Measurements from ENCODE around the gene LMF2.
A peak's percentile ranks its signal among the peaks of the same experiment; 100 is the strongest.

The LMF2 gene

DNA sequence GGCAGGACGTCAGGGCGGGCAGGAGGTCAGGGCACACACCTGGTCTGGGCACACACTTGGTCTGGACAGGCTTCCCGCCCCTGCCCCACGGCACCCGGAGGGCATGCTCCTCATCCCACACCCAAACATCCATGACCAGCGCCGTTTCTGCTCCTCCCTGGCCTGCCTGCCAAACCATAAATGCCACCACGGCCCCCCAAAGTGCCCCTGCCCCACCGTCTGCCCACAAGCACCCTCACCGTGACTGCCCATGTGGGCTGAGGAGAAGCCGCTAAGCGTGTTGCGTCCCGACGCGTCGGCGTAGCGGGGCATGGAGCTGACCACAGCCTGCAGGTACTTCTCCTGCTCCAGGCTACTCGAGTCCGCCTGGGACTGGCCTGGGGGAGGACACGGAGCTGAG is 48.5 kb downstream of the LMF2 start:
- Histone ChIP-seq H3K4me2 (ENCODE audit: low read depth, low read length, poor library complexity, severe bottlenecking) (no peak overlapping the region), H3K9me3 (ENCODE audit: insufficient read depth, low read length) (no peaks in the 10 kb centered on the region), H3K27ac (ENCODE audit: low read depth, low read length) (no peak overlapping the region), H4K20me1 (ENCODE audit: low read depth, low read length) (no peaks in the 10 kb centered on the region), H3K9me2 (replicated peaks; ENCODE audit: insufficient read depth, low read length) (no peaks in the 10 kb centered on the region), H3K36me3 (ENCODE audit: low read length) (peaks cover 4% of the 10 kb centered on the region; the same call in 1 of the 2 replicates), H3F3A (ENCODE audit: insufficient read depth) (no peaks in the 10 kb centered on the region), H3K27me3 (ENCODE audit: low read length) (no peaks in the 10 kb centered on the region), H3K4me3 (ENCODE audit: insufficient read depth, low read length, poor library complexity, severe bottlenecking) (no peak overlapping the region), H3K79me2 (ENCODE audit: insufficient read depth, low read length) (no peaks in the 10 kb centered on the region), H2AFZ (ENCODE audit: low read depth, low read length, severe bottlenecking) (no peak overlapping the region), H3K9ac (ENCODE audit: low read length) (no peak overlapping the region)
- TF ChIP-seq EZH2phosphoT487 (conservative IDR thresholded peaks at IDR 0.05; ENCODE audit: low read length) (no peak), CTCF (IDR thresholded peaks at IDR 0.05; ENCODE audit: insufficient read depth, low read length, poor library complexity, severe bottlenecking) (no peak)

- H3K36me3 ChIP-seq (ENCODE audit: low read length) = peaks cover 12% of the 10 kb centered on the region
- H3K79me2 ChIP-seq (ENCODE audit: insufficient read depth, low read length) = no peaks in the 10 kb centered on the region
- no peak overlapping the region for H2AFZ ChIP-seq (ENCODE audit: low read depth, low read length, severe bottlenecking)
Measured at GRCh38 chr22:50456466-50457234, 50.9 kb downstream of the LMF2 start.

GRCh38 chr22:50456026-50456425 is 51.5 kb downstream of the LMF2 start:
- H3K9ac ChIP-seq (ENCODE audit: low read length) = no peak overlapping the region
- H3K27me3 ChIP-seq (ENCODE audit: low read length) = no peaks in the 10 kb centered on the region
- H3K4me3 ChIP-seq (ENCODE audit: insufficient read depth, low read length, poor library complexity, severe bottlenecking) = no peak overlapping the region
- no peak overlapping the region for H3K4me2 ChIP-seq (ENCODE audit: low read depth, low read length, poor library complexity, severe bottlenecking)
- H3K27ac ChIP-seq (ENCODE audit: low read depth, low read length) = no peak overlapping the region
- peaks cover 11% of the 10 kb centered on the region; the same call in 1 of the 2 replicates for H3F3A ChIP-seq (ENCODE audit: insufficient read depth)
- H3K36me3 ChIP-seq (ENCODE audit: low read length) = peaks cover 12% of the 10 kb centered on the region
- H4K20me1 ChIP-seq (ENCODE audit: low read depth, low read length) = no peaks in the 10 kb centered on the region
- no peak overlapping the region for H2AFZ ChIP-seq (ENCODE audit: low read depth, low read length, severe bottlenecking)
- H3K79me2 ChIP-seq (ENCODE audit: insufficient read depth, low read length) = no peaks in the 10 kb centered on the region
- no peak for TF ChIP-seq CTCF (IDR thresholded peaks at IDR 0.05; ENCODE audit: insufficient read depth, low read length, poor library complexity, severe bottlenecking)
- TF ChIP-seq EZH2phosphoT487 (conservative IDR thresholded peaks at IDR 0.05; ENCODE audit: low read length) = no peak
- no peaks in the 10 kb centered on the region for H3K9me3 ChIP-seq (ENCODE audit: insufficient read depth, low read length)
- H3K9me2 ChIP-seq (replicated peaks; ENCODE audit: insufficient read depth, low read length) = no peaks in the 10 kb centered on the region

More at GRCh38 chr22:50456466-50457234, 50.9 kb downstream of the LMF2 start:
- Histone ChIP-seq H3K9ac (ENCODE audit: low read length) (no peak overlapping the region), H4K20me1 (ENCODE audit: low read depth, low read length) (no peaks in the 10 kb centered on the region), H3K9me2 (replicated peaks; ENCODE audit: insufficient read depth, low read length) (no peaks in the 10 kb centered on the region), H3F3A (ENCODE audit: insufficient read depth) (peaks cover 5% of the 10 kb centered on the region; the same call in 1 of the 2 replicates), H3K4me2 (ENCODE audit: low read depth, low read length, poor library complexity, severe bottlenecking) (no peak overlapping the region), H3K27ac (ENCODE audit: low read depth, low read length) (no peak overlapping the region), H3K4me3 (ENCODE audit: insufficient read depth, low read length, poor library complexity, severe bottlenecking) (no peak overlapping the region), H3K9me3 (ENCODE audit: insufficient read depth, low read length) (no peaks in the 10 kb centered on the region), H3K27me3 (ENCODE audit: low read length) (no peaks in the 10 kb centered on the region)
- TF ChIP-seq CTCF (IDR thresholded peaks at IDR 0.05; ENCODE audit: insufficient read depth, low read length, poor library complexity, severe bottlenecking) = peak; percentile 9
- TF ChIP-seq EZH2phosphoT487 (conservative IDR thresholded peaks at IDR 0.05; ENCODE audit: low read length) = no peak
